H9 (cell line): ENCODE results near the gene SCARF1. TPM values are rescaled to one million over a fixed set of nuclear protein-coding genes. Genes with fewer than 3 reads are reported as not detected.

ENCODE experiments used
- DNase-seq: peaks from one replicate; pipeline ENCODE4 v3.0.0-alpha.2; 2017
- H2AFZ ChIP-seq: one replicate; pipeline ENCODE4 v1.6.1; 2013; ENCODE audit warnings: mild to moderate bottlenecking, low read length, control low read depth, moderate library complexity
- H2AK5ac ChIP-seq: 2 replicates; pipeline ENCODE4 v1.6.1; 2013; ENCODE audit warnings: low read length, control low read depth, mixed read lengths; ENCODE audit not compliant: insufficient read length
- H2BK120ac ChIP-seq: one replicate; pipeline ENCODE4 v1.6.1; 2013; ENCODE audit warnings: low read depth, mild to moderate bottlenecking, low read length, control low read depth, inconsistent platforms; ENCODE audit not compliant: poor library complexity, severe bottlenecking
- H2BK12ac ChIP-seq: 2 replicates; pipeline ENCODE4 v1.6.1; 2013; ENCODE audit warnings: low read length, control low read depth, mixed read lengths, low read depth; ENCODE audit not compliant: insufficient read length
- H2BK15ac ChIP-seq: 2 replicates; pipeline ENCODE4 v1.6.1; 2013; ENCODE audit warnings: low read depth, low read length, control low read depth
- H2BK20ac ChIP-seq: one replicate; pipeline ENCODE4 v1.6.1; 2013; ENCODE audit warnings: low read depth, mild to moderate bottlenecking, low read length, control low read depth, inconsistent platforms; ENCODE audit not compliant: poor library complexity, severe bottlenecking
- H2BK5ac ChIP-seq: 2 replicates; pipeline ENCODE4 v1.6.1; 2013; ENCODE audit warnings: low read length, control low read depth, mixed read lengths; ENCODE audit not compliant: insufficient read length
- H3K14ac ChIP-seq: 2 replicates; pipeline ENCODE4 v1.6.1; 2013; ENCODE audit warnings: low read length, control low read depth; ENCODE audit not compliant: insufficient read depth
- H3K18ac ChIP-seq: 2 replicates; pipeline ENCODE4 v1.6.1; 2013; ENCODE audit warnings: low read depth, mild to moderate bottlenecking, mixed read lengths, low read length, control low read depth; ENCODE audit not compliant: insufficient read length
- H3K23ac ChIP-seq: 2 replicates; pipeline ENCODE4 v1.6.1; 2013; ENCODE audit warnings: low read length, control low read depth, mixed read lengths, low read depth; ENCODE audit not compliant: insufficient read length
- H3K23me2 ChIP-seq: 2 replicates; pipeline ENCODE4 v1.6.1; 2013; ENCODE audit warnings: low read depth, mild to moderate bottlenecking, mixed read lengths, low read length, control low read depth; ENCODE audit not compliant: insufficient read length, poor library complexity, severe bottlenecking
- H3K27ac ChIP-seq: 2 replicates; pipeline ENCODE4 v1.5.1; 2013; ENCODE audit warnings: low read length, control low read depth, mixed read lengths, low read depth; ENCODE audit not compliant: insufficient read length
- H3K27me3 ChIP-seq: 2 replicates; pipeline ENCODE4 v1.6.1; 2013; ENCODE audit warnings: low read length, control low read depth, inconsistent platforms; ENCODE audit not compliant: insufficient read depth
- H3K4ac ChIP-seq: 2 replicates; pipeline ENCODE4 v1.6.1; 2013; ENCODE audit warnings: low read depth, mild to moderate bottlenecking, control low read depth, inconsistent platforms, low read length, moderate library complexity
- H3K4me1 ChIP-seq: 2 replicates; pipeline ENCODE4 v1.6.1; 2013; ENCODE audit warnings: low read length, control low read depth, inconsistent platforms; ENCODE audit not compliant: insufficient read depth
- H3K4me2 ChIP-seq: 2 replicates; pipeline ENCODE4 v1.6.1; 2013; ENCODE audit warnings: low read length, control low read depth, mixed read lengths; ENCODE audit not compliant: insufficient read length, insufficient read depth
- H3K56ac ChIP-seq: 2 replicates; pipeline ENCODE4 v1.6.1; 2013; ENCODE audit warnings: low read depth, mild to moderate bottlenecking, mixed read lengths, low read length, control low read depth; ENCODE audit not compliant: insufficient read length
- H3K79me1 ChIP-seq: 2 replicates; pipeline ENCODE4 v1.6.1; 2013; ENCODE audit warnings: low read depth, mild to moderate bottlenecking, moderate library complexity, low read length, control low read depth, inconsistent platforms; ENCODE audit not compliant: insufficient read depth, poor library complexity, severe bottlenecking
- H3K79me2 ChIP-seq: 2 replicates; pipeline ENCODE4 v1.6.1; 2013; ENCODE audit warnings: low read length, control low read depth, inconsistent platforms; ENCODE audit not compliant: insufficient read depth
- H3K9ac ChIP-seq: 2 replicates; pipeline ENCODE4 v1.6.1; 2013; ENCODE audit warnings: low read length, control low read depth, mixed read lengths; ENCODE audit not compliant: insufficient read length; ENCODE audit errors: extremely low read depth
- H3K9me3 ChIP-seq: one replicate; pipeline ENCODE4 v1.6.1; 2013; ENCODE audit warnings: low read depth, low read length, inconsistent platforms; ENCODE audit not compliant: control insufficient read depth
- H3T11ph ChIP-seq: one replicate; pipeline ENCODE4 v1.6.1; 2013; ENCODE audit warnings: mild to moderate bottlenecking, low read length, control low read depth, inconsistent platforms
- H4K20me1 ChIP-seq: one replicate; pipeline ENCODE4 v1.6.1; 2013; ENCODE audit not compliant: control insufficient read depth, insufficient read length, insufficient read depth
- H4K5ac ChIP-seq: 2 replicates; pipeline ENCODE4 v1.6.1; 2013; ENCODE audit warnings: low read depth, mild to moderate bottlenecking, mixed read lengths, low read length, control low read depth; ENCODE audit not compliant: insufficient read length
- H4K8ac ChIP-seq: replicated peaks from 2 replicates; pipeline ENCODE4 v1.6.1; 2013; ENCODE audit warnings: low read length, control low read depth, mixed read lengths, low read depth; ENCODE audit not compliant: insufficient read length
- H4K91ac ChIP-seq: 2 replicates; pipeline ENCODE4 v1.6.1; 2013; ENCODE audit warnings: low read depth, mild to moderate bottlenecking, moderate library complexity, mixed read lengths, low read length, control low read depth; ENCODE audit not compliant: insufficient read length
- H3K27ac Mint-ChIP-seq, 3 experiments: 2 replicates in 2 of 3; 3 replicates in 1 of 3; pipeline ENCODE4 v1.8.0; 2020 to 2021; ENCODE audit warnings: mixed read lengths in 3 of 3, mild to moderate bottlenecking in 1 of 3, moderate library complexity in 1 of 3
- H3K27me3 Mint-ChIP-seq: 2 replicates; pipeline ENCODE4 v1.8.0; 2021; ENCODE audit warnings: low read depth, mild to moderate bottlenecking, moderate library complexity, mixed read lengths
- H3K36me3 Mint-ChIP-seq, 3 experiments: 2 replicates in 2 of 3; 3 replicates in 1 of 3; pipeline ENCODE4 v1.8.0; 2020 to 2021; ENCODE audit warnings: low read depth in 3 of 3, mixed read lengths in 3 of 3; ENCODE audit not compliant: insufficient read depth in 1 of 3
- H3K4me1 Mint-ChIP-seq, 2 experiments: 2 replicates each; pipeline ENCODE4 v1.8.0; 2020; ENCODE audit warnings: mixed read lengths in 2 of 2
- H3K4me3 Mint-ChIP-seq, 2 experiments: 2 replicates in 1 of 2; 3 replicates in 1 of 2; pipeline ENCODE4 v1.8.0; 2020 to 2021; ENCODE audit warnings: mild to moderate bottlenecking in 2 of 2, mixed read lengths in 2 of 2, moderate library complexity in 1 of 2
- H3K9me3 Mint-ChIP-seq, 2 experiments: 2 replicates in 1 of 2; 3 replicates in 1 of 2; pipeline ENCODE4 v1.8.0; 2020; ENCODE audit warnings: mild to moderate bottlenecking in 2 of 2, mixed read lengths in 2 of 2, moderate library complexity in 1 of 2
- CTCF ChIP-seq: fragments of 200-600 bp; sonication (generic); conservative IDR thresholded peaks from 3 replicates; pipeline ENCODE4 v1.8.0; 2021; ENCODE audit warnings: antibody characterized with exemption, mild to moderate bottlenecking
- WGBS: extraction: QIAGEN DNeasy Blood & Tissue Kit; methylation state at CpG from one replicate; pipeline ENCODE4 v1.1.7; 2013; ENCODE audit warnings: missing lambda C conversion rate, low lambda C conversion rate, mixed read lengths; ENCODE audit not compliant: insufficient read length; ENCODE audit errors: extremely low coverage; 5-methylcytosine and 5-hydroxymethylcytosine counted together
- total RNA-seq: library from RNA; stranded (reverse); gene quantifications from 2 replicates; pipeline ENCODE4 v1.2.1, GENCODE V29; 2021

SCARF1 gene
- total RNA-seq, 1 experiment from 2014 or later, result 2.4 TPM

GRCh38 chr17:1684378-1685189 is 39.1 kb upstream of the SCARF1 start, which contains the start of gene PRPF8:
Gene PRPF8 (minus strand): TSS chr17:1684867. CDS start chr17:1684571, 296 bp downstream.
- no CpG with 5 or more reads among the region's 72 CpGs for WGBS
- H2BK20ac ChIP-seq, result no peak within 1 kb of the TSS
- H3K27me3 Mint-ChIP-seq, result no peaks in the 10 kb centered on the region
- no peak within 1 kb of the TSS for H3K23ac ChIP-seq
- H2BK12ac ChIP-seq, result no peak within 1 kb of the TSS
- H4K8ac ChIP-seq, result no peak within 1 kb of the TSS
- no peak within 1 kb of the TSS for H3K56ac ChIP-seq
- peak within 1 kb of the TSS; percentile 71 for H3K4me2 ChIP-seq
- no peak within 1 kb of the TSS; the same call in 1 of the 2 replicates for H3K14ac ChIP-seq
- peak within 1 kb of the TSS; percentile 95 to 100 (median 96) for H3K27ac Mint-ChIP-seq
- peaks cover 4% of the 10 kb centered on the region in 2 experiments; a peak in 4 of 5 replicates for H3K9me3 Mint-ChIP-seq
- no peak for TF ChIP-seq CTCF
- peaks cover 3% of the 10 kb centered on the region for H3K23me2 ChIP-seq
- no peak within 1 kb of the TSS for H3K27ac ChIP-seq
- peak within 1 kb of the TSS; percentile 51 for H3K18ac ChIP-seq
- H2AFZ ChIP-seq, result no peak within 1 kb of the TSS
- H3K4me1 ChIP-seq, result no peaks in the 10 kb centered on the region
- peaks cover 43 to 52% (median 47%) of the 10 kb centered on the region in 3 experiments for H3K36me3 Mint-ChIP-seq
- H3K9ac ChIP-seq, result peak within 1 kb of the TSS; percentile 67
- H3T11ph ChIP-seq, result no peak within 1 kb of the TSS
- H2BK15ac ChIP-seq, result no peak within 1 kb of the TSS
- H3K79me1 ChIP-seq, result peaks cover 5% of the 10 kb centered on the region
- no peak within 1 kb of the TSS for H3K4ac ChIP-seq
- H4K20me1 ChIP-seq, result no peaks in the 10 kb centered on the region
- H3K4me3 Mint-ChIP-seq, result peak within 1 kb of the TSS; percentile 99
- H4K5ac ChIP-seq, result no peak within 1 kb of the TSS
- peaks cover 13 to 15% of the 10 kb centered on the region in 2 experiments for H3K4me1 Mint-ChIP-seq
- no peak within 1 kb of the TSS for H2BK120ac ChIP-seq
- H3K9me3 ChIP-seq, result no peaks in the 10 kb centered on the region
- H2AK5ac ChIP-seq, result no peak within 1 kb of the TSS
- peak; percentile 99 for DNase-seq
- 0 out of 2 replicates have a peak, but pooled peaks cover 3% of the 10 kb centered on the region for H3K27me3 ChIP-seq
- peaks cover 5% of the 10 kb centered on the region; the same call in 1 of the 2 replicates for H3K79me2 ChIP-seq
- no peak within 1 kb of the TSS for H2BK5ac ChIP-seq
- no peak within 1 kb of the TSS for H4K91ac ChIP-seq
